Fibroblast of skin of abdomen (primary cell): ENCODE measurements around the gene ATF2.

ENCODE experiments used
- DNase-seq: peaks from one replicate; pipeline ENCODE4 v3.0.0-alpha.2; 2013

Gene ATF2

DNA sequence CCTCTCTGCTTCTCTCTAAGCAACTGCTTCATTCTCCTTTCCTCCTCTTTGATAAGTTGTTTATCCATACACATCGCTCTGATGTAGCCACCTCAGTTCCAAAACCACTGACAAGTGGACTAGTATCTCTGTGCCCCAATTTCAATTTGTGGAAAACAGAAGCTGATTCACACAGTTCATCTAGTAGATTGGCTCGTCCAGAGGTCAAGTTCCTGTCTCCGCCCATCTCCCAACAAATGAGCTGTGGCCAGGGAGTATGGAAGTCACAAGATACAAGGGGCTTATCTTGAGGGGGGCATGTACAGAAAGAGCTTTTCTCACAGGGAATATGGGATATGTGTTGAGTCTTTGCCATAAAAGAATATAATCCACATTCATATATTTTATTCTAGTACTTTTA is 145.1 kb downstream of the ATF2 start:
- no peak for DNase-seq
